GM03348 (cell line): ENCODE results near the gene RALGPS2.

ENCODE experiments used
- DNase-seq: peaks from one replicate; pipeline ENCODE4 v3.0.0; 2012; ENCODE audit warnings: low spot score

The RALGPS2 gene

DNA sequence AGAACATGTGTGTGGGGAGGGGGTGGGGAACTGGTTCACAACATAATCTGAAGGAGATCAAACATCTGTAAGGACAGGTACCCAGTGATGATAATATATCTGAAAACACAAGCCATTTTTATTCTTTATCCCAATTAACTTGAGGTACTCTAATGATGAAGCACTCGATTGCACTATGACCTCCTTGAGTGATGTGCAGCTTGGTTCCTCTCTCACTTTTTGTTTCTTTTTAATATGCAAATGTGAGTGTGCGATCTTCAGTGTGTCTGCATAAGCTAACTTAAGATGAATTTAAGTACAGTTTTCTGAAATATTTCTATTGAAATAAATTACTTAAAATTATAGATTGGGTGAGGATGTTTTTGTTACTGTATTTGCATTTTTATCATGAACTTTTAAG lies 196.5 kb downstream of the RALGPS2 start:
- no peak for DNase-seq

DNA sequence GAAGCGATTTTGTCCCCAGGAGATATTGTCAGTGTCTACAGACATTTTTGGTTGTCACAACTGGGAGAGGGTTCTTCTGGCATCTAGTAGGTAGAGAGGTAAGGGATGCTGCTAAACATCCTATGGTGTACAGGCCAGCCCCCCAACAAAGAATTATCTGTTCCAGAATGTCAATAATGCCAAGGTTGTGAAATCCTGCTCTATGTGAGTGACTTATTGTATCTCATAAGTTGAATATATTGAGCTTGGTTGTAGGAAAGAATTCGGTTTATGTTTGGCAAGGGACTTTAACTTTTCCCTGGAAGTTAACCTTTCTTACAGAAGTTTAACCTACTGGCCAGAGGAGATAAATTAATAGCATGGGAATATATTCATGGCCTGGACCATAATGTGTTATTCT lies 198.5 kb downstream of the RALGPS2 start:
- DNase-seq: no peak

DNA sequence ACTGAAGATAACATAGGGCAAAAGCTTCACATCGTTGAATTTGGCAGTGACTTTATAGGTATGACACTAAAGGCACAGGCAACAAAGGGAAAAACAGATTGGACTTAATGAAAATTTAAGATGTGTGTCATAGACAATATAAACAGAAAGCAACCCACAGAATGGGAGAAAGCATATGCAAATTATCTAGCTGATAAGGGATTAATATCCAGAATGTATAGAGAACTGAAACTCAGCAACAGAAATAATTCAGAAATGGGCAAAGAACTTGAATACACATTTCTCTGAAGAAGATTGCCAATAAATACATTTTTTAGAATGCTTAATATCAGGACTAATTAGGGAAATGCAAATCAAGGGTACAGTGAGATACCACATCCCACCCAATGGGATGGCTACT lies 201.0 kb downstream of the RALGPS2 start:
- DNase-seq: no peak

DNA sequence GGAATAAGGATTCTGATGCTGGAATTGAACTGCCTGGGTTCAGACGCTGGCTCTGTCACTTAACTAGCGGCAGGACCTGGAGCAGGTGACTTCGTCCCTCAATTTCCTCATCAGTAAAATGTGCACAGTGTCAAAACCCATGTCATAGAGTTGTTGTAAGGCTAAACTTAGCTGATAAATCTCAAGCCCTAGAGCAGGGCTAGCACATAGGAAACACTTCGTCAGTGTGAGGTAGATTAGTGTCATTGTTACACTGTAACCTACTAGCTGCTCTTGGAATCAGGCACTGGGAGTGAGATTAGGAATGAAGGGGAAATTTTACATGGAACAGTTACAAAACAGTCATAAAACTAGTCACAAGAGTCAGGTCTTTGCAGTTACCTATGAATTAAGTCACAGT lies 202.0 kb downstream of the RALGPS2 start:
- DNase-seq: no peak

DNA sequence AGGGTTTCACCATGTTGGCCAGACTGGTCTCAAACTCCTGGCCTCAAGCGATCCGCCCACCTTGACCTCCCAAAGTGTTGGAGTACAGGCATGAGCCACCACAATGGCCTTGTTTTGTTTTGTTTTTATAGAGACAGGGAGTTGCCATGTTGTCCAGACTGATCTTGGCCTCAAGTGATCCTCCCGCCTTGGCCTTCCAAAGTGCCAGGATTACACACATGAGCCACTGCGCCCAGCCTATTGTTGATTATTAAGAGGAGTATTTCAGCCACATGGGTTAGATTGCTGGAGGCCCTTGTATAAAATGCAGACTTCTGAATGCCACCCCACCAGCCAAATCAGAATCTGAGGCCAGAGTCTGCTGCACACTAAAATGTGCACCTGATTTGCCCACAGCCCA lies 203.0 kb downstream of the RALGPS2 start:
- DNase-seq: no peak

DNA sequence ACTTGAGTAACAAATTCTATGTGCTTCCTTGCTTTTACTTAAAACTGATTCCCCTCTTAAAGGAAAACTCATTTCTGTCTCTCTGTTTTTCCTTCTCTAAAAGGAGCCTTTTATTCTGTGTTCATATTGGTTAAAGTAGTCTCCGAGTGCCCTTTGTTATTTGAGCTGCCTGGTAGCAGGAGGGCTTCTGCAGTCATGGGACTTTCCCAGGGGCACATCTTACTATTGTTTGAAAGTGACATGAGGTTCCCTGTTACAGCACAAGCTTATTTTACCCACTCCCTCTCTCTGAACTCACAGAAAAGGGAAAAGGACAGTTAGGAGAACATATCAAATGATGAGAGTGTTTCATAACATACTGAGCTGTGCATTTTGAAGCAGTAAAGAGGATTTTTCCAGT lies 203.9 kb downstream of the RALGPS2 start:
- no peak for DNase-seq

DNA sequence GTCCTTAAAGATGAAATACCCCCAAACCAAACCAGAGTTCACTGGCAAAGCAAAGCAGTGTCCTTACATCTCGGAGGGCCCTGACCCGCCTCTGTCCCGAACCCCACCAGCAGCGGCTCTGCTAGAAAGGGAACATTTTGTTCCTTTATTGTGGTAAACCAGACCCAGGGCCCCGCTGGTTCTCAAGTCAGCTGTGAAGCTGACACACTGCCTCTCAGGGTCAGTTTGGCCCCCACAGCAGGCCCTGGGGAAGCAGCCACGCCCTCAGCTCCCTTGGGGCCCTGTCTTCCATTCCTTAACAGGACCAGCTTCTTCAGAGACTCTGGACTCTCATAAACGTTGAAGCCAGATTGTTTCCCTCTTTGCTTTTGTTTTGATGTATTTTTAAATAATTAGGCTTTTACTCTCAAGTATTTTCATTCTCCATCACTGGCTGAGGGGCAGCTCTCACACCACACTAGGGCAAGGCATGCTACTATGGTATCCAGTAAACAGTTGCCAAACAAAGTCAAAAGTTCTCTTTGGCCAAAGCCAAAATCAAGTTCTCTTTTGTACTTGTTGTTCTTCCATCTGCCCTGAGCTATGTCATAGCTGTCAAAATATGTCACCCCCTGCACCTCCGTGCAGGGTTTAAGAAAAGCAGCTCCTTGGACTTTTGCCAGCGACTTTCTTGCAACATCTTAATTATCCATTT lies 207.0 kb downstream of the RALGPS2 start:
- DNase-seq: no peak

DNA sequence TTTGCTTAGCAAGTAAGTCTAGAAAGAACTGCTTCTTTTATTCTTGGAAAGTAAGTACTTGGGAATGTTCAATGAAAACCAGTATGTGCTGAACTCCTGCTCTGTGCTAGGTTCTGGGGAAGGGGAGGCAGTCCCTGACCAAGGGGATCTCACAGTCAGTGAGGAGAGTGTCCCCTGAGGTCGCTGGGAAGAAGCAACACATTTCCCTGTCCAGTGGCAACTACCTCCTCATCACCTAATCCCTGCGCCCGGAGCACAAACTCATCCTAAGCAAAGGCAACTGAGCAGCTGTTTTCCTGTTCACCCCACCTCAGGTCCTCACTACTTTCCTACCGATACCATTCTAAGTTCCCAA lies 207.5 kb downstream of the RALGPS2 start:
- no peak for DNase-seq

DNA sequence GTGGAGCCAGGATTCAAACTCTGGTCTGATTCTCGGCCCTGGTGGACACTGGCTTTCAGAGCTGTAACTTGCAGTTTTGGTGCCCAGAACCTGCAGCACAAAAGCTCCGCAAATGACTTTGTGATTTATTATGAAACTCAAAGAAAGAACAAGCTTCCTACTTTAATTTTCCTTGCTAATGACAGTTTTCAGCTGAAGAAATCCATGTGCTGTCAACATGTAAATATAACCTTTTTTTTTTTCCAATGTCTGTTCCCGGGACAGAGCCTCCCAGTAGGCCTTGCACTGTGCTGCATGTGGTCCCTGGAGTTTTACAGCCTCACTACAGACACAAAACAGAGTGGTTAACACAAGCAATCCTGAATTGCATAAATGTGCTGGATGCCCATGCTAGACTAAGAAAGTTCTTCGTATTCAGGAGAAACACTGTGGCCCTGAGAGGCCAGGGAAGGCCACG lies 208.1 kb downstream of the RALGPS2 start:
- no peak for DNase-seq

DNA sequence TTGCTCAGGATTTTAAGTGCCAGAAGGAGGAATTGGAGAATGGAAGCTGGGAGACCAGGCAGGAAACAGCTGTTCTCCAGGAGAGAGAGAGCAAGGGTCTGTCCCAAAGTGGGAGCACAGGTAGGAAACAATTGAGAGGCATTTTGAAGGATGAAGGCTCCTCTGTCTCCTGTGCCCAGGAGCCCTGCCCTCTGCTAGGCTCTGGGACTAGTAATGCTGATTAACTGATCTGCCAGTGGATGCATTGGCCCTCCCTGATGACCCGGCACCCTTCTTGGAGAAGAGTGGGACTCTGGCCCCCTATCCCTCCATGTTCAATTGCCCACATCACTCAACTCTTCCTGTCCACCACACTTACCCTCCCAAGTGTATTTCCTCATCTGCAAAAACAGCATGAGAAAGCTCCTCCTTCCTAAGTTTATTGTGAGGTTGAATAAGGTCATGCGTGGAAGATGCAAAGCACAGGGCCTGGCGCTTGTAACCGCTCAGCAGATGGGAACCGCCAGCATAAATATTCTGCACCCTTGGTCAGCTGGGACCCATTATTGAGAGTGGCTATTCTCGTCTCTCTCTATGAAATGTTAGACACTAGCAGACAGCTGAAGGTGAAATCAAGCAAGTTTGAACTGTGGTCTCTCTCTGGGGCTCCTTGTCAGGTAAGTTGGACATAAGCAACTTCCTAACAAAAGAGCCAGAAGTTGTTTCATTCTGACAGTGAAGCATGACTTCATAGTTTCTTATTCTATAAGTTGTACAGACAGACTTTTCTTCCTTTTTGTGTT lies 208.9 kb downstream of the RALGPS2 start:
- no peak for DNase-seq

DNA sequence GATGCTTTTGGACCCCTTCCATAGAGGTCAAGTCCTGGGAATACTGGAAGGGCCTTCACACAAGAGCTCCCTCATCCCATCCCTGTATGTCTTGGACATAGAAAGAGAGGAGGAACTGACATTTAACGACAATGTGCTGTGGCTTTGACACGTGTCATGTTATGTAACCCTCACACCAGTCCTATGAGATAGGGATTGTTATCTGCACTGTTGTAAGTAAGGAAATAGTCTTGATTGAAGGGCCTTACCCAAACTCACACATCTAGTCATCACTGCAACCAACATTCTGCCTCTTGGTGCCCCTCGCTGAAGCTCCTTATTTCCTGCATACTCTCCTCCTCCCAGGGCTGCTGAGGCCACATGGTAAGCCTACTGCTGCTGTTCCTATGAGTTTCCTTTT lies 209.5 kb downstream of the RALGPS2 start:
- no peak for DNase-seq

DNA sequence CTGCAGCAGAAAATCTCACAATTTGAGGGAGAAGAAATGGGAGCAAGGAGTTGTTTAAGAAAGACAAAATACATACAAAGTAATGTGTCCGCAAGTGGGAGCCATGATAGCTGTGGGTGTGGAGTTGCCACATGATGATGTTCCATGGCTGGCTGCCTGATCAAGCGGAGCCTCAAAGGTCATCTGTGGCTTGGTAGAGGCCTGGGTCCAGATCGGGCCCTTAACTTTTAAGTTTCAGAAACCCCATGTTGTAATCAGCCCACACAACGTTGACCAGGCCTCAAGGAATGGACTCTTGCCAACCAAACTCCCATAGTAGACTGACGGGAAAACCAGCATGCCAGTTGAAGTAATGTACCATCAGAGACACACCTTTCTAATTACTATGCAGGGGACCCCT lies 210.6 kb downstream of the RALGPS2 start:
- no peak for DNase-seq

DNA sequence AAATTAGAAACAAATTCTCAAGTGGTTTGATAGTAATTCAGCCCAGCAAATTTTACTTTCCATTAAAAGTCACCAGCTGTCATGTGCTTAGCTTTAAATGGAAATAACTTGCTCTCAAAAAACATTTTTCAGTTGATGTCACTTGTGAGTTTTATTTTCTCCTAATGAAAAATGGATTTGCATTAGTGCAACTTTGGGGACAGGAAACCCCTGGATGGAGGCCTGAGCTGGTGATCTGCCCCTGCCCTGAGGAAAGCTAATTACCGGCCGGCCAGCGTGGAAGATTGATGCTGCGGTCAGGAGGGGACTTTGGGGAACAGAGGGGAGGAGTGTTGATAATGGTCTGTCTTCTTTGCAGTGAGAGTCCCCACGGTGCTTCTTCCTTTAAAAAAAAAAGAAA lies 212.7 kb downstream of the RALGPS2 start:
- DNase-seq: no peak

DNA sequence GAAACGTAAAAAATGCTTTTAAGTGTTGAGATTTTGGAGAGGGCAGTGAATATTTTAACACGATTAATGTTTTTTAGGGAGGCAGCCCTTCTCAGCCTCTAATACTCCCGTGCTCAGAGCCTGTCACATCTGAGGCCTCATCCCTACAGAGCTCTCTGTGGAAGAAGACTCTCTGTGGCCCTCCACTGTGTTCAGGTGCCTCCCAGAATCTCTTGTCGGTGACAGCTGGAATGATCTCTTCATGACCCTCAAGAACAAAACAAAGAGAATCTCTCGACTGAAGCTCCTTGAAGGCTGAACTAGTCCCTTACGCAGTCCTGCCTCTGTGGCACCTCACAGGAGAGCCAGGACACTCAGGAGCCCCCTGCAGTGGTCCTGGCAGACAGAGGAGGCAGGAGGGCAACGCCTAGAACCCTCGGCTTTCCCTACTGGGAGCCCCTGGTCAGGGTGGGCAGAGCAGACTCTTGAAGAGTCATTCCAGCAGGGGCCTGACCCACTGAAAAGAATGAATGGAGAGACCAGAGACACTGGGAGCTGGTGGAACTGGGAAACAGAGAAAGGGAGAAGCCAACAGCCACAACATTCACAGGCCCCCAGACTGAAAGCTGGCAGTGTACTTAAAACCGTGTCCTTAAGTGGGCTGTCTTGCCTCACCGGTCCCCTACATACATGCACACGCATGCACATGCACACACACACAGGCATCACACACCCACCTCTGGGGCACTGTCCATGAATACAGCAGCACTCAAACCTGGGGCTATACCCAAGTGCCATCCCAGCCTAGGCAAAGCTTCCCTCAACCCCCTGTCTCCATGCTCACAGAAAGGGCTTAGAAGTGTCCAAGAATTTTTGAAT lies 213.3 kb downstream of the RALGPS2 start:
- no peak for DNase-seq

DNA sequence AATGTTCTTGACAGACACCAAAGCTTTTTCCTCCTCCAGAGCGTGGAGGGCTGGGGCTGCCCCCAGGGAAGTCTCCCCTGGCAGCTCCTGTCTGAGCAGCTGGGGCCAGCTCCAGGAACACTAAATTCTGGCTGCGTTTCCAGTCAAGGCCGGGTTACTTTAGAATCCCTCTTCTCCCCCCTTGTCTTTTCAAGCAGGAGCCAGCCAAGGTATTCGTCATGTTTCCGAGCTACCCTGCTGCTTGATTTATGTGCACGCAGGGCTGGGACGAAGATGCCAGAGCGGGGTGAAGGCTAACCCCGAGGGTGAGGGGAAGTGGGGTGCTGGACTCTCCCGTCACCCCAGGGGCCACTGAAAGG lies 213.9 kb downstream of the RALGPS2 start:
- peak; percentile 81 for DNase-seq

DNA sequence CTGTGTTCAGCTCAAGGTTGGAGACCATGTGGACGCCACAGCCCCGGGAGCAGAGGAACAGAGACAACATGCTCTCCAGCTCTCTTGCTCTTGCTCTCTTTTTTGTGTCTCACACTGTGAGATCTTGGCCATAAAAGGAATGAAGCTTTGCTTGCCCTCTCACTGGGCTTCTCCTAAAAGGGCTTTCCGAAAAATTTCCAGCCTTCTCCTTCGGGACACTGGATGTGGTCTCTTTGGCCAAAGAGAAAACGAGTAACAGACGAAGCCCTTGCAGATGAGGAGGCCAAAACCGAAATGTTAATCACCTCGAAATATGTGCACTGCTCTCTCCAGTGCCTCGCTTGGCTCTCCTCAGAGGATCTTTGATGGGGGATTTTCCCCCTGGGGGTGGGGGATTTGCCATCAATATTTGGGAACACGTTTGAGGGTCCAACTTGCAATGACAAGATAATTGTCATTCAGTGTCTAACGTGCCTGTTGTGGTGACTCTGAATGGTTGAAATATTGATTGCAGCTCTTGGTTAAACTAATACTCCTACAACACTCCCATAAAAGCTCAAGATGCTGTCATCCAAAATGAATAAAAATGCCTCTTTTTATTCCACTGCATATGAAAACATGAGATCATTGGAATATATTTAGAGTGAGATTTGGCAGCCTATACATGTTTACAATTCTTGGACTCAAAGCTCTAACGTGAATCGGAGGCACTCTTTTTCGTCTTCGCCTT lies 214.5 kb downstream of the RALGPS2 start:
- peak; percentile 51 for DNase-seq

DNA sequence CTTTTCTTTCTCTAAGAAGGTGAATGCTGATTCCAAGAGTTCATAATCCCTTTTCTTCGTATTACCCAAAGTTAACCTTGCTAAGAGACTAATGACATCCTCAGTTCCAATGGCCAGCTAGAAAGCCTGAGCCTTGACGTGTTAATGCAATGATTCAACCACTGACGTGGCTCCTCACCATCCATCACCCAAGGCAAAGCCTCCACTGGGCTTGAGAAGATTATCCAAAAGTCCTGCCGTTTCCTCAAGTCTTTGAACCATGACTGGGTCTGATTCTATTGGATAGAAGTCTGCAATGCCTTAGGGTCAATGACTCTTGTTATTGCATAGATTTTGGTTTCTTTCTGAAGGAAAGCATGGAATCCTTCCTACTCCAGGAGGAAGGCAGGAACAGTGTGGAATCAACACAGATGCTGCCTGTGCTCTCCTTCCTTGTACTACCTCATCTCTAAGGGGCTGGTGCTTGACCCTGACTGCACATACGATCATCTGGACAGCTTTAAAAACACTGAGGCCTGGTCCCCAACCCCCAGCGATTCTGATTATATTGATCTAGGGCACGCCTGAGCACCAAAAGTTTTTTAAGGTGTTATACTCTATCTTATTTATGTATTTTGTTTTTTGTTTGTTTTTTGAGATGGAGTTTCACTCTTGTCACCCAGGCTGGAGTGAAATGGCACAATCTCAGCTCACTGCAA lies 215.2 kb downstream of the RALGPS2 start:
- peak; percentile 64 for DNase-seq

DNA sequence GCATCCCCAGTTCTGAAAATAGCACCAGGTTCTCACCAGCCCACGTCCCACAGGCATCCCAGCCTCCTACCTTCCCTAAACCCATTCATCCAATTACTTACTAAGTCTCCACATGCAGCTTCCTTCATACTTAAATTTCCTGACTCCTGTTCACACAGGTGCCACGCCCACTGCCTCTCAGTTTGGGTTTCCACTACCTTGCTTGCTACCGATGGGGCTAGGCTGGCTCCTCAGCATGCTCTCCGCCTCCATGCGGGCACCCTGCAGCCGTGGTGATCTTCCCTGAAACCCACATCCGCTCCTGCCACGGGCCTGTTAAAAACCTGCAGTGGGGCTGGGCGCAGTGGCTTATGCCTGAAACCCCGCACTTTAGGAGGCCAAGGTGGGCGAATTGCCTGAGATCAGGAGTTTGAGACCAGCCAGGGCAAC lies 216.2 kb downstream of the RALGPS2 start:
- no peak for DNase-seq

DNA sequence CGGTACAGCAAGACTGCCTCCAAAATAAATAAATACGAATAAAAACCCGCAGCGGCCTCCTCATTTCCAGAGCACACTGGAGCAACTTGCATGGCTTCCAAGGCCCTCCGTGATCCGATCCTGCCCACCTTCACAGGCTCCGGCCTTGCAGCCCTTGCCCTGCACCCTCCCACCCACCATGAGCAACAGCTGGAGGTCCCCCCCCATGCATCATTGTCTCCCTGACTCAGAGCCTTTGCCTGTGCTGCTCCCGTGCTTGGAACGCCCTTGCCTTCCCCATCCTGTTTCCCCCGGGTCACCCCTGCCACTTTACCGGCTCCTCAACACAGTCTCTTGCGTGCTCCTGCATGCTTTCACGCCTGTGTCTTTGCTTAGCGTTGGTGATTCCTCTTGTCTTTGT lies 216.8 kb downstream of the RALGPS2 start:
- DNase-seq: peak; percentile 69

DNA sequence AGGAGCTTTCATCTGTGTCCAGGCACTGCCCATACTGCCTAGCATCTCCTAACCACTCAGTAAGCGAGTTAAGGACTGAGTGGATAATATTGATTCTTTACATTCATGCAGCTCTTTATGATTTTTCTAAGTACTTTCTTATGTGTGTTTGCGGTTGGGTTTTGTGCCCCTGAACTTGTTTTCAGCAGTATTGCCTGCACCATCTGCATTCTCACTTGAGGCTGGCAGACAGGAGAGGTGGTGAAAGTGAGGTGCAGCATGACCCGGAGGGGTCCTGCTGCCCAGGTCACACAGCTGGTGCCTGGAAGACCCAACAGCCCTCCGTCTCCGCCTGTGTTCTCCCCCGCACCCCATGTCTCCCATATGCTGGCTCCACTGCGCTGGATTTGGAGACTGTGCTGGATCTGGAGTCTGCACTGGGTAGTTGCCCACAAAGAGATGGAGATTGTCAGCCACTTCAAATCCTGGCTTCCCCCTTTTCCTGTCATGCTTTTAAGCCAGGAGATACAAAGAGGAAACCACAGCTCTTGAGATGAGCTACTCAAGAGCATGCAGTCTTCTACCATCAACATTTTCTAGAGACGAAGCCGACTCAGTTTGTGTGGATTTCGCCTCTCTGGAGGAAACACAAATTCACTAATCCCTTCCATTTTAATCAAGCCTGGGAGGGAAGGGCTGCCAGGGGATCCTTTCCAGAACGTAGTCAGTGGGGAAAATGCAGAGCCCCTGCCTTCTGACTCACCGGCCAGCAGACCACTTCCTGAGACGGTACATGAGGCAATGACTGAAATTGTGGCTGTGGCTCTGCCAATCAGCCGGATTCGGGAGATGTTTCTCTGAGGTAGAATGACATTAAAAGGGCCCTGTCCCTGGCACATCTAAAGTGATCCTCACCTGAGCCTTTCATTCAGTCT lies 217.5 kb downstream of the RALGPS2 start:
- DNase-seq: peak; percentile 70
